ENCODE results near the gene KANK2.

The KANK2 gene

GRCh38 chr19:11226716-11227166 is 29.4 kb upstream of the KANK2 start:
- in situ Hi-C loops (cut with MboI; ENCODE audit: low sequenced_read_pairs): no loop called here

GRCh38 chr19:11225815-11226214 is 28.5 kb upstream of the KANK2 start:
- in situ Hi-C loops (cut with MboI; ENCODE audit: low sequenced_read_pairs): no loop called here

GRCh38 chr19:11225172-11225571 is 27.8 kb upstream of the KANK2 start:
- in situ Hi-C loops (cut with MboI; ENCODE audit: low sequenced_read_pairs): no loop called here

GRCh38 chr19:11224429-11224828 is 27.1 kb upstream of the KANK2 start:
- in situ Hi-C loops (cut with MboI; ENCODE audit: low sequenced_read_pairs): no loop called here

- in situ Hi-C loops (cut with MboI; ENCODE audit: low sequenced_read_pairs): no loop called here
Observed at GRCh38 chr19:11223200-11223599, 25.9 kb upstream of the KANK2 start.

DNA sequence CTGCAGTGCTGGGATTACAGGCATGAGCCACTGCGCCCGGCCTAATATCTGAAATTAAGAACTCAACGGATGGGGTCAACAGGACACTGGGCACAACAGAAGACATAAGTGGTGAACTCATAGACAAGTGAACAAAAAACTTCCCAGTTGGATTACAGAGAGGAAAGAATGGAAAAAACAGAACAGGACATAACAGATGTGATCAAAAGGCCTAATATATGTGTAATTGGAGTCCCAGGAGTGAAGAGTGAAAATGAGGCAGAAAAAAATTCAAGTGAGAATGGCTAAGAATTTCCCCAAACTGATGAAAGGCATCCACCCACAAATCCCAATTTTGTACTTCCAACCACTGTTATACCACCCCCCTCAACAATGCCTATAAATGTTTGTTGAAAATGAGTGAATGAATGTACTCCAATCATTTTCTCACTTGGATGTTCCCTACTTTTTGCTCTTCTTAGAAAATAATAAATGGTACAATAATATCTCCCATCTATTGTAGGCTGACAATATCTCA is 23.8 kb upstream of the KANK2 start:
- in situ Hi-C loops (cut with MboI; ENCODE audit: low sequenced_read_pairs): no loop called here

GRCh38 chr19:11214387-11214786 is 17.0 kb upstream of the KANK2 start:
- in situ Hi-C loops (cut with MboI; ENCODE audit: low sequenced_read_pairs): no loop called here

DNA sequence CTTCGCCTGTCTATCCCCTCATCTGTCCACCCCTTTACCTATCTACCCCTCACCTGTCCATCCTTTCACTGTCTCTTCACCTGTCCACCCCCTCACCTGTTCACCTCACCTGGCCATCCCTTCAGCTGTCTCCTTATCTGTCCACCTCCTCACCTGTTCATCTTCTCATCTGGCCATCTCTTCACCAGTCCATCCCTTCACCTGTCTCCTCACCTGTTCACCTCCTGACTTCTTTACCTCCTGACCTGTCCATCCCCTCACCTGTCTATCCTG is 13.2 kb upstream of the KANK2 start:
- in situ Hi-C loops (cut with MboI; ENCODE audit: low sequenced_read_pairs): no loop called here

DNA sequence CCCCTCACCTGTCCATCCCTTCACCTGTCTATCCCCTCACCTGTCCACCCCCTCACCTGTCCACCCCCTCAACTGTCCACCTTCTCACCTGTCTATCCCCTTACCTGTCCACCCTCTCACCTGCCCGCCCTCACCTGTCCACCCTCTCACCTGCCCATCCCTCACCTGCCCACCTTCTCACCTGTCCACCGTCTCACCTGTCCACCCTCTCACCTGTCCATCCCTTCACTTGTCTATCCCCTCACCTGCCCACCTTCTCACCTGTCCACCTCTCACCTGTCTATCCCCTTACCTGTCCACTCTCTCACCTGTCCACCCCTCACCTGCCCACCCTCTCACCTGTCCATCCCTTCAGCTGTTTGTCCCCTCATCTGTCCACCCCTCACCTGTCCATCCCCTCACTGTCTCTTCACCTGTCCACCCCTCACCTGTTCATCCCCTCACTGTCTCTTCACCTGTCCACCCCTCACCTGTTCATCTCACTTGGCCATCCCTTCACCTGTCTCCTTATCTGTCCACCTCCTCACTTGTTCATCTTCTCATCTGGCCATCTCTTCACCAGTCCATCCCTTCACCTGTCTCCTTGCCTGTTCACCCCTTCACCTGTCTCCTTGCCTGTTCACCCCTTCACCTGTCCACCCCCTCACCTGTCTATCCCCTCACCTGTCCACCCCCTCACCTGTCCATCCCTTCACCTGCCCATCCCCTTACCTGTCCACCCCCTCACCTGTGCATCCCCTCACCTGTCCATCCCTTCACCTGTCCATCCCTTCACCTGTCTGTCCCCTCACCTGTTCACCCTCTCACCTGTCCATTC is 12.7 kb upstream of the KANK2 start:
- in situ Hi-C loops (cut with MboI; ENCODE audit: low sequenced_read_pairs): no loop called here

GRCh38 chr19:11208561-11209471 is 11.5 kb upstream of the KANK2 start:
- in situ Hi-C loops (cut with MboI; ENCODE audit: low sequenced_read_pairs): no loop called here

GRCh38 chr19:11205939-11206570 is 8.7 kb upstream of the KANK2 start:
- in situ Hi-C loops (cut with MboI; ENCODE audit: low sequenced_read_pairs): no loop called here

DNA sequence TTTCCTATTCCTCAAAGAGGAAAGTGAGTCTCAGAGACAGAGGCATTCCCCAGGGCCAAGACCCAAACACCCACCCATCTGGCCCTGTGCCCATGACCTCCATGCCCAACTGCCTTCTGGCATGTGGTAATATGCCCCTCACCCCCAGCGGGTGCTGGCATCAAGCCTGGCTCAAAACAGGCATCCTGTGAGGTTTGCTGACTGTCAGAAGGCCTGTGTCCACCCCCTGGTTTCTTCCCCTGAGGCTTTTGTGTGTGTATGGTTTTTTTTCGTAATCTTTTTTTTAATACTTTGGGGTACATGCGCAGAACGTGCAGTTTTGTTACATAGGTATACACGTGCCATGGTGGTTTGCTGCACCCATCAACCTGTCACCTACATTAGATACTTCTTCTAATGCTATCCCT is 7.6 kb upstream of the KANK2 start:
- in situ Hi-C loops (cut with MboI; ENCODE audit: low sequenced_read_pairs): no loop called here

GRCh38 chr19:11204076-11204602 is 6.8 kb upstream of the KANK2 start:
- in situ Hi-C loops (cut with MboI; ENCODE audit: low sequenced_read_pairs): no loop called here

- in situ Hi-C loops (cut with MboI; ENCODE audit: low sequenced_read_pairs): no loop called here
Observed at GRCh38 chr19:11203194-11204075, 6.1 kb upstream of the KANK2 start.

DNA sequence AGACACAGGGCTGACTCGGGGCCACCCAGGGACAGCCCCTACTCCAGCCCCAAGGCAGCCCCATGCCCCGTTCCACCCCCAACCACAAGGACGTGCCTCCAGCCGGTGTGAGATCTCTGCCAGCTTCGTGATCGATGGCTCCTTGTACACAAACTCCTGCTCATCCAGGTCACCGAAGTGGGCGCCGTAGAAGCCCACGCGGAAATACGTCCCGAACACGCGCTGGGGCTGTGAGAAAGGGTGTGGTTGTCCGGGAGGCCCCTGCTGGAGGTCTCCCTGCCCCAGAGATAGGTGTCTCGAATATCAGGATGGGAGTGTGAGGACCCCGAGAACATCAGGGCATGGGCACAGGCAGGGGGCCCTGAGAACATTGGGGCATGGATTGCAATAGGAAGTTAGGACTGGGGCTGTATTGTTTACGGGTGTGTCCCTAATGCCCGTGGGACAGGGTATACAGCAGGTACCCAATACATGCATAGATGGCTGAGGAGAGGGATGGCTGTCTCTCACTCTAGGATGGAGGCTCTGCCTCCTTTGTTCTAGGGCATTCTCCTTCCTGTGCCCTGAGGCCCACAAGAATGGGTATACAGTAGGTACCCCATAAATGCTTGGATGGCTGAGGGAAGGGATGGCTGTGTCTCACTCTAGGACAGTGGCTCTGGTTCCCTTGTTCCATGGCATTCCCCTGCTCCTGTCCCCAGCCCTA is 5.3 kb upstream of the KANK2 start:
- in situ Hi-C loops (cut with MboI; ENCODE audit: low sequenced_read_pairs): no loop called here

DNA sequence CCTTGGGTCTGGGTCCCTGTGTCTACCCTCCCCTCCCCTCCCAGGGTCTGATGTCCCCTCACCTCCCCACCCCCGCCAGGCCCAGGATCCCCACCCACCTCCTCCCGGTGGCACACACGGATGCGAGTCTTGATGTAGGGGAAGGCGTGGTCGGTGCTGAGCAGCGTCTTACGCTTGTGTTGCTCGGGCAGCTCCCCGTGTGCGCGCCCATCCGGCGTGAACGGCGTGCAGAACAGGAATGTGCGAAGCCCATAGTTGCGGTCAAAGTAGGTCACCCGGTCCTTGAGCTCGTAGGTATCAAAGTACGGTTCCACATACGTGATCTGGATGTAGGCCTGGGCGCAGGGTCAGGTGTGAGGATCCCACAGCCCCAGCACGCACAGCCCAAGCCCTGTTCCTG is 4.4 kb upstream of the KANK2 start:
- in situ Hi-C loops (cut with MboI; ENCODE audit: low sequenced_read_pairs): no loop called here

DNA sequence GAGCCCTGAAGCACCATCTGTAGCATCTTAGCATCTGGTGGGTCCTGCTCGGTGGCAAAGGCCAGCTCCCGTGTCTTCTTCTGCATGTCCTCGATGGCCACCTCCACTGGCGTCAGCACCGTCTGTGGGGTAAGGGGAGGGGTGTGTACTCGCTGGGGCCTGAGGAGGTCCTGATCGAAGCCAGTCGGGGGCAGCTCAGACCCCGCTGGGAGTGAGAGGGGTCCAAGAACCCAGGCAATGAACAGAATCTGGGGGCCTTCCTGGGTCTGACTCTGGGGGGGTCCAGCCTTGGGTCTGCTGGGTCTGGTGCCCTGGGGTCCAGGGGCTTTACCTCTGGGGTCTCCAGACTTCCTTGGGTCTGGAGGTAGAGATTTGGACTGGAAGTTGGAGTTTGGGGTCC is 3.6 kb upstream of the KANK2 start:
- in situ Hi-C loops (cut with MboI; ENCODE audit: low sequenced_read_pairs): no loop called here

- in situ Hi-C loops (cut with MboI; ENCODE audit: low sequenced_read_pairs): no loop called here
Observed at GRCh38 chr19:11200015-11200574, 2.8 kb upstream of the KANK2 start.

DNA sequence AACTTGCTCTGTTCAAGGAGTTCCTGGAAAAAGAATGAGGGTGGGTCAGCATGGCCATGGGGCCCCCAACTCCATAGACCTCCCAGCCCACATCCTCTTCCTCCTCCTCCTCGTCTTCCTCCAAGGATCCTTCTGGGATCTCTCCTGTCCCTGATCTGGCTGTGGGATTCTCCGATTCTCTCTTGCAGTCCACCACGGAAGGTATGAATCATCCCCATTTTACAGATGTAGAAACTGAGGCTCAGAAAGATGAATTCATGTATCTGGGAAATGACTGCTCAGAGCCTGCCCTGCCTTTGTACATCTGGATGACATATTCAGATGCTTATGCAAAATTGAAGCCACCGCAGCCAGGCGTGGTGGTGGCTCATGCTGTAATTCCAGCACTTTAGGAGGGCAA is 2.2 kb upstream of the KANK2 start:
- in situ Hi-C loops (cut with MboI; ENCODE audit: low sequenced_read_pairs): no loop called here
